ENCODE results near the gene CCL14. TPM values are rescaled to one million over a fixed set of nuclear protein-coding genes. Genes with fewer than 3 reads are reported as not detected.

Gene CCL14
- total RNA-seq, 8 experiments from 2014 or later, result 0.14 to 0.52 (median 0.15) TPM; not detected in 5

Other genes with a start within 250 kb of the CCL14 start
- gene GAS2L2, start 233.5 kb downstream of the CCL14 start, total RNA-seq, result 1 to 10 TPM in 1 of 8 experiments, under 1 TPM in 5, not detected in 2; 0.08 to 1.8 (median 0.22) TPM
- under 1 TPM in 6 of 8 experiments, not detected in 2; 0.33 to 0.85 (median 0.63) TPM for gene C17orf50, start 225.8 kb downstream of the CCL14 start, total RNA-seq
- gene MMP28, start 191.1 kb downstream of the CCL14 start, total RNA-seq, result 10 to 100 TPM in 1 of 8 experiments, 1 to 10 TPM in 1, under 1 TPM in 3, not detected in 3; 0.09 to 11.1 (median 0.32) TPM
- 100 to 1,000 TPM in 2 of 8 experiments, 10 to 100 TPM in 6; 40.6 to 190 (median 53.7) TPM for gene TAF15, start 177.2 kb downstream of the CCL14 start, total RNA-seq
- under 1 TPM in 5 of 8 experiments, not detected in 3; 0.08 to 0.18 (median 0.14) TPM for gene HEATR9, start 117.8 kb downstream of the CCL14 start, total RNA-seq
- under 1 TPM in 3 of 8 experiments, not detected in 5; 0.47 to 0.97 (median 0.51) TPM for gene CCL5, start 106.4 kb downstream of the CCL14 start, total RNA-seq
- 1 to 10 TPM in 2 of 8 experiments, under 1 TPM in 5, not detected in 1; 0.21 to 3.7 (median 0.76) TPM for gene RDM1, start 56.0 kb downstream of the CCL14 start, total RNA-seq
- gene LYZL6, start 43.0 kb downstream of the CCL14 start, total RNA-seq, result under 1 TPM in 1 of 8 experiments, not detected in 7; 0.66 TPM
- under 1 TPM in 1 of 8 experiments, not detected in 7; 0.24 TPM for gene CCL16, start 5.2 kb downstream of the CCL14 start, total RNA-seq
- gene CCL15, start 14.8 kb upstream of the CCL14 start, total RNA-seq, result under 1 TPM in 3 of 8 experiments, not detected in 5; 0.21 to 0.47 (median 0.41) TPM
- gene CCL23, start 31.2 kb upstream of the CCL14 start, total RNA-seq, result not detected
- gene CCL18, start 77.5 kb upstream of the CCL14 start, total RNA-seq, result under 1 TPM in 4 of 8 experiments, not detected in 4; 0.29 to 0.73 (median 0.59) TPM
- gene CCL3, start 103.4 kb upstream of the CCL14 start, total RNA-seq, result under 1 TPM in 2 of 8 experiments, not detected in 6; 0.13 to 0.24 TPM
- under 1 TPM in 4 of 8 experiments, not detected in 4; 0.13 to 0.52 (median 0.37) TPM for gene CCL4, start 117.1 kb upstream of the CCL14 start, total RNA-seq
- gene TBC1D3B, start 189.9 kb upstream of the CCL14 start, total RNA-seq, result 1 to 10 TPM in 7 of 8 experiments, under 1 TPM in 1; 0.57 to 3.8 (median 2.1) TPM
- under 1 TPM in 3 of 8 experiments, not detected in 5; 0.14 to 0.24 (median 0.18) TPM for gene CCL3L1, start 210.0 kb upstream of the CCL14 start, total RNA-seq
- gene CCL4L2, start 224.3 kb upstream of the CCL14 start, total RNA-seq, result under 1 TPM in 4 of 8 experiments, not detected in 4; 0.31 to 0.81 (median 0.55) TPM